ENCODE measurements around the gene KLF9.
A peak's percentile ranks its signal among the peaks of the same experiment; 100 is the strongest.

KLF9 gene

GRCh38 chr9:70413799-70414775, at the start of gene KLF9:
KLF9 (minus strand) TSS chr9:70414657; CDS start chr9:70413363, 1,294 bp downstream.
- DNase-seq (ENCODE audit: low read depth, low spot score) = peak; percentile 86

GRCh38 chr9:70463877-70464276, 49.4 kb upstream of the KLF9 start:
- DNase-seq (ENCODE audit: low read depth, low spot score) = no peak

- DNase-seq (ENCODE audit: low read depth, low spot score) = no peak
Measured at GRCh38 chr9:70462300-70462699, 47.8 kb upstream of the KLF9 start.

GRCh38 chr9:70457235-70457634, 42.8 kb upstream of the KLF9 start:
- no peak for DNase-seq (ENCODE audit: low read depth, low spot score)

- no peak for DNase-seq (ENCODE audit: low read depth, low spot score)
Measured at GRCh38 chr9:70455993-70456704, 41.7 kb upstream of the KLF9 start.

GRCh38 chr9:70452365-70452764, 37.9 kb upstream of the KLF9 start:
- DNase-seq (ENCODE audit: low read depth, low spot score) = no peak

- DNase-seq (ENCODE audit: low read depth, low spot score) = no peak
Measured at GRCh38 chr9:70451765-70452164, 37.3 kb upstream of the KLF9 start.

- DNase-seq (ENCODE audit: low read depth, low spot score) = no peak
Measured at GRCh38 chr9:70450738-70451137, 36.3 kb upstream of the KLF9 start.

GRCh38 chr9:70449461-70449860, 35.0 kb upstream of the KLF9 start:
- DNase-seq (ENCODE audit: low read depth, low spot score) = no peak

- DNase-seq (ENCODE audit: low read depth, low spot score) = no peak
Measured at GRCh38 chr9:70448919-70449318, 34.5 kb upstream of the KLF9 start.

- no peak for DNase-seq (ENCODE audit: low read depth, low spot score)
Measured at GRCh38 chr9:70444904-70445303, 30.4 kb upstream of the KLF9 start.

- DNase-seq (ENCODE audit: low read depth, low spot score) = no peak
Measured at GRCh38 chr9:70442328-70442848, 27.9 kb upstream of the KLF9 start.

- DNase-seq (ENCODE audit: low read depth, low spot score) = no peak
Measured at GRCh38 chr9:70441622-70442021, 27.2 kb upstream of the KLF9 start.

GRCh38 chr9:70439991-70440706, 25.7 kb upstream of the KLF9 start:
- no peak for DNase-seq (ENCODE audit: low read depth, low spot score)

- DNase-seq (ENCODE audit: low read depth, low spot score) = no peak
Measured at GRCh38 chr9:70438341-70438928, 24.0 kb upstream of the KLF9 start.

- no peak for DNase-seq (ENCODE audit: low read depth, low spot score)
Measured at GRCh38 chr9:70435948-70436347, 21.5 kb upstream of the KLF9 start.

- DNase-seq (ENCODE audit: low read depth, low spot score) = no peak
Measured at GRCh38 chr9:70429899-70430298, 15.4 kb upstream of the KLF9 start.

GRCh38 chr9:70428781-70429180, 14.3 kb upstream of the KLF9 start:
- DNase-seq (ENCODE audit: low read depth, low spot score) = no peak

- no peak for DNase-seq (ENCODE audit: low read depth, low spot score)
Measured at GRCh38 chr9:70427161-70427945, 12.9 kb upstream of the KLF9 start.

- DNase-seq (ENCODE audit: low read depth, low spot score) = no peak
Measured at GRCh38 chr9:70425192-70425591, 10.7 kb upstream of the KLF9 start.
